WTC11 (cell line): ENCODE data around the gene ABLIM2.

Experiments used
- CTCF ChIP-seq: fragments of 200-600 bp; IDR thresholded peaks from 2 replicates; pipeline ENCODE4 v1.8.0; 2022; ENCODE audit warnings: antibody characterized with exemption
- NR2C2 ChIP-seq: sonication (generic); formaldehyde crosslinking; IDR thresholded peaks from 2 replicates; pipeline ENCODE4 v1.8.0; 2022; ENCODE audit warnings: mild to moderate bottlenecking, missing genetic modification reagents

- no peak for TF ChIP-seq CTCF
- TF ChIP-seq NR2C2: no peak
Observed at GRCh38 chr4:8128100-8128856, 30.3 kb downstream of the ABLIM2 start.
